SHP77 (cell line): ENCODE measurements around the gene GAGE2A.
"Not testable (repeated sequence)": the region's sequence is repeated elsewhere in the genome, so short reads cannot be mapped to it uniquely, and the experiment has no call there.

Source experiments
- DNase-seq, 2 experiments: peaks; one replicate each; lab custom pipeline; 2025; lab: John Stamatoyannopoulos, UW

GAGE2A gene

DNA sequence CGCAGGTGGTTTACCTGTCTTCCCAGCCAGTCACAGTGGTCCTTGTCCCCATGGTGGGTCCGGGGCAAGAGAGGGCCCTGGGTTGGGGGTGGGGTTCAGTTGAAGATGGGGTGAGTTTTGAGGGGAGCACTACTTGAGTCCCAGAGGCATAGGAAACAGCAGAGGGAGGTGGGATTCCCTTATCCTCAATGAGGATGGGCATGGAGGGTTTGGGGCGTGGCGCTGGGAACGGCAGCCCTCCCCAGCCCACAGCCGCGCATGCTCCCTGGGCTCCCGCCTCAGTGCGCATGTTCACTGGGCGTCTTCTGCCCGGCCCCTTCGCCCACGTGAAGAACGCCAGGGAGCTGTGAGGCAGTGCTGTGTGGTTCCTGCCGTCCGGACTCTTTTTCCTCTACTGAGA is at the start of gene GAGE2A:
Gene GAGE2A, plus strand, starts transcription at position 301 of the 400 bp plus-strand sequence. CDS start 1,155 bp downstream, outside the sequence.
- not testable (repeated sequence) for DNase-seq

GRCh38 chrX:49541433-49541832 is 47.9 kb upstream of the GAGE2A start, which contains the start of gene GAGE12D:
Gene GAGE12D, plus strand, starts transcription at chrX:49541733. Its CDS starts 1,155 bp downstream, at chrX:49542888.
- DNase-seq, result not testable (repeated sequence)

DNA sequence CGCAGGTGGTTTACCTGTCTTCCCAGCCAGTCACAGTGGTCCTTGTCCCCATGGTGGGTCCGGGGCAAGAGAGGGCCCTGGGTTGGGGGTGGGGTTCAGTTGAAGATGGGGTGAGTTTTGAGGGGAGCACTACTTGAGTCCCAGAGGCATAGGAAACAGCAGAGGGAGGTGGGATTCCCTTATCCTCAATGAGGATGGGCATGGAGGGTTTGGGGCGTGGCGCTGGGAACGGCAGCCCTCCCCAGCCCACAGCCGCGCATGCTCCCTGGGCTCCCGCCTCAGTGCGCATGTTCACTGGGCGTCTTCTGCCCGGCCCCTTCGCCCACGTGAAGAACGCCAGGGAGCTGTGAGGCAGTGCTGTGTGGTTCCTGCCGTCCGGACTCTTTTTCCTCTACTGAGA is 38.3 kb upstream of the GAGE2A start, which contains the start of gene GAGE12E:
Gene GAGE12E, plus strand, starts transcription at position 301 of the 400 bp plus-strand sequence. CDS start 1,155 bp downstream, outside the sequence.
- DNase-seq, result not testable (repeated sequence)

- not testable (repeated sequence) for DNase-seq
These were observed 28.8 kb upstream of the GAGE2A start, which contains the start of gene GAGE12F for GRCh38 chrX:49560542-49560941. Gene GAGE12F, plus strand, starts transcription at chrX:49560842. Its CDS starts 1,155 bp downstream, at chrX:49561997.

- DNase-seq, result not testable (repeated sequence)
These were observed 20.6 kb upstream of the GAGE2A start for GRCh38 chrX:49568728-49569127.

GRCh38 chrX:49569152-49569551 is 20.1 kb upstream of the GAGE2A start:
- DNase-seq, result not testable (repeated sequence)

DNA sequence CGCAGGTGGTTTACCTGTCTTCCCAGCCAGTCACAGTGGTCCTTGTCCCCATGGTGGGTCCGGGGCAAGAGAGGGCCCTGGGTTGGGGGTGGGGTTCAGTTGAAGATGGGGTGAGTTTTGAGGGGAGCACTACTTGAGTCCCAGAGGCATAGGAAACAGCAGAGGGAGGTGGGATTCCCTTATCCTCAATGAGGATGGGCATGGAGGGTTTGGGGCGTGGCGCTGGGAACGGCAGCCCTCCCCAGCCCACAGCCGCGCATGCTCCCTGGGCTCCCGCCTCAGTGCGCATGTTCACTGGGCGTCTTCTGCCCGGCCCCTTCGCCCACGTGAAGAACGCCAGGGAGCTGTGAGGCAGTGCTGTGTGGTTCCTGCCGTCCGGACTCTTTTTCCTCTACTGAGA is 19.2 kb upstream of the GAGE2A start, which contains the start of gene GAGE12G:
Gene GAGE12G, plus strand, starts transcription at position 301 of the 400 bp plus-strand sequence. CDS start 1,155 bp downstream, outside the sequence.
- not testable (repeated sequence) for DNase-seq

DNA sequence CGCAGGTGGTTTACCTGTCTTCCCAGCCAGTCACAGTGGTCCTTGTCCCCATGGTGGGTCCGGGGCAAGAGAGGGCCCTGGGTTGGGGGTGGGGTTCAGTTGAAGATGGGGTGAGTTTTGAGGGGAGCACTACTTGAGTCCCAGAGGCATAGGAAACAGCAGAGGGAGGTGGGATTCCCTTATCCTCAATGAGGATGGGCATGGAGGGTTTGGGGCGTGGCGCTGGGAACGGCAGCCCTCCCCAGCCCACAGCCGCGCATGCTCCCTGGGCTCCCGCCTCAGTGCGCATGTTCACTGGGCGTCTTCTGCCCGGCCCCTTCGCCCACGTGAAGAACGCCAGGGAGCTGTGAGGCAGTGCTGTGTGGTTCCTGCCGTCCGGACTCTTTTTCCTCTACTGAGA is 9.6 kb upstream of the GAGE2A start, which contains the start of gene GAGE12H:
Gene GAGE12H, plus strand, starts transcription at position 301 of the 400 bp plus-strand sequence. CDS start 1,155 bp downstream, outside the sequence.
- not testable (repeated sequence) for DNase-seq

- DNase-seq, result not testable (repeated sequence)
These were observed 628 bp downstream of the GAGE2A start for GRCh38 chrX:49589769-49590478.

- DNase-seq, result not testable (repeated sequence)
These were observed 1.2 kb downstream of the GAGE2A start for GRCh38 chrX:49590488-49590887.

DNA sequence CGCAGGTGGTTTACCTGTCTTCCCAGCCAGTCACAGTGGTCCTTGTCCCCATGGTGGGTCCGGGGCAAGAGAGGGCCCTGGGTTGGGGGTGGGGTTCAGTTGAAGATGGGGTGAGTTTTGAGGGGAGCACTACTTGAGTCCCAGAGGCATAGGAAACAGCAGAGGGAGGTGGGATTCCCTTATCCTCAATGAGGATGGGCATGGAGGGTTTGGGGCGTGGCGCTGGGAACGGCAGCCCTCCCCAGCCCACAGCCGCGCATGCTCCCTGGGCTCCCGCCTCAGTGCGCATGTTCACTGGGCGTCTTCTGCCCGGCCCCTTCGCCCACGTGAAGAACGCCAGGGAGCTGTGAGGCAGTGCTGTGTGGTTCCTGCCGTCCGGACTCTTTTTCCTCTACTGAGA is 9.4 kb downstream of the GAGE2A start, which contains the start of gene GAGE1:
Gene GAGE1, plus strand, starts transcription at position 301 of the 400 bp plus-strand sequence. CDS start 1,155 bp downstream, outside the sequence.
- DNase-seq, result not testable (repeated sequence)

DNA sequence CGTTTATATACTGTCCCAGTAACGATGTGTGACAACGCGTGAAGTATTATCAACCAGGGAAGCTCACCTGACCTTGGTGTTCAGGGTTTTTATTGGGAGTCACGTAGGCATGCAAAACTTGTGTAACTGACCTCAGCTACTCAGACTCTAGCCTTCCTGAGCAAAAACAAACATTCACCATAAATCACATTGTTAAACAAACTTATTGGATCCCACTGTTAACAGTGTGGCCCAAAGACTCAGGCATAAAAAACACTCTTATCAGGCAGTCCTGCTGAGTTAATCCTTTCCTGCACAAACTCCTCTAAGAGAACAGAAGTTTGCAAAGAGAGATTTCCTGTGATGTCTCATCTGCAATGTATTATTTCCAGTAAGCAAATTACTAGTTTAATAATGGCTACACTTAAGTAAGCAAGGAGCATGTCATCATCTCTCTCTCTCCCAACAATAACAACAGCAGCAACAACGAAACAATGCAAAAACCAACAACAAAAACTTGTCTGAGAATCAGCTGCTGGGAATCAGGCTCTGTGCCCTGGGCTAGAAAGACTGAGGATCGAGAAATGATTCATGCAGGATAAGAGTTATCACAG is 21.5 kb downstream of the GAGE2A start:
- no peak for DNase-seq

GRCh38 chrX:49618574-49618973 is 29.3 kb downstream of the GAGE2A start:
- no peak for DNase-seq

DNA sequence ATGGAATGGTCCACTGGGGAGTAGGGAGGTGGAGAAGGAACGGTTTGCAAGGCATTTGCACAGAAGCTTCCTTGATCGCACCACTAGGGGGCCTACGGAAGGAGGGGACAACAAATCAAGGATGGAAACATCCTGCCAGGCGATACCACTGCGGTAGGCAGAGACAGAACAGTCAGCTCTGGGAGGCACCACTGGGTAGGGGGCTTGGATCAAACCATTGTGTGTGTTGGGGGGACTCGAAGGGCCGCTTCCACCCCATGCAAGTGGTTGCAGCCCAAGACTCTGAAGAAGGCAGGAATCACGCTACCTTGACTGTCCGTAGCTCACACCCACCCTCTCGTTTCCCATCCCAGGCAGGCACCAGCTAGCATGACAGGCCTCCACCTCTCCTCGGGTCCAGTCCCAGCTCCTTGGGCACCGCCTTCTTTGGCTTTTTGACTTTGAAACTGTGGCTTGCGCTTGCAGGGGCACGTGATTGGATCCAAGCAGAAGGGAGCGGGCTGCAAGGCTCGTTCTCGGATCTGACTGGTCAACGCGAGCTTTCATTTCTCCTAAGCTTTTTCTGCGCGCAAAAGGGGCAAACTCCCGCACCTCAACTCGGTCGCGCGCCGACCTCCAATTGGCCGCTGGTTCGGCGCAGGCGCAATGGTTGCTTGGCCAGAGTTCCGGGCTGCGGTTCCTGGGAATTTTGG is 37.9 kb downstream of the GAGE2A start:
- no peak for DNase-seq

GRCh38 chrX:49644991-49645637 is 55.8 kb downstream of the GAGE2A start:
- DNase-seq, result no peak
